NCI-H82 (cell line): ENCODE measurements around the gene DYNC2LI1.

ENCODE experiments used
- DNase-seq: peaks from one replicate; lab custom pipeline; 2025; lab: John Stamatoyannopoulos, UW

DYNC2LI1 gene

GRCh38 chr2:43846140-43846793 lies 72.4 kb downstream of the DYNC2LI1 start:
- DNase-seq, result no peak

- DNase-seq, result no peak
These were observed 74.4 kb downstream of the DYNC2LI1 start for GRCh38 chr2:43848214-43848613.

- DNase-seq, result no peak
These were observed 77.5 kb downstream of the DYNC2LI1 start for GRCh38 chr2:43851011-43851980.

- DNase-seq, result no peak
These were observed 78.4 kb downstream of the DYNC2LI1 start for GRCh38 chr2:43852196-43852730.

GRCh38 chr2:43853141-43854081 lies 79.6 kb downstream of the DYNC2LI1 start:
- DNase-seq, result no peak

GRCh38 chr2:43854671-43855070 lies 80.8 kb downstream of the DYNC2LI1 start:
- DNase-seq, result no peak

GRCh38 chr2:43855292-43855691 lies 81.5 kb downstream of the DYNC2LI1 start:
- no peak for DNase-seq
